Middle frontal gyrus (tissue), 1 donor: ENCODE results near the gene ACO1.

Experiments
- DNase-seq: peaks from one replicate; pipeline ENCODE4 v3.0.0-alpha.2; 2015; ENCODE audit warnings: low spot score; ENCODE audit errors: extremely low spot score

Gene ACO1

GRCh38 chr9:32487981-32488380, 103.5 kb downstream of the ACO1 start:
- no peak for DNase-seq

GRCh38 chr9:32490601-32491000, 106.2 kb downstream of the ACO1 start:
- DNase-seq: no peak

- DNase-seq: no peak
Observed at GRCh38 chr9:32497921-32498320, 113.5 kb downstream of the ACO1 start.

GRCh38 chr9:32500768-32501167, 116.3 kb downstream of the ACO1 start:
- no peak for DNase-seq

GRCh38 chr9:32501868-32502267, 117.4 kb downstream of the ACO1 start:
- DNase-seq: no peak

GRCh38 chr9:32502464-32502863, 118.0 kb downstream of the ACO1 start:
- no peak for DNase-seq

GRCh38 chr9:32503008-32503407, 118.6 kb downstream of the ACO1 start:
- no peak for DNase-seq
